HepG2 (cell line): ENCODE measurements around the gene YBX2. TPM values are rescaled to one million over a fixed set of nuclear protein-coding genes. Genes with fewer than 3 reads are reported as not detected.

Experiments
- ELF1 ChIP-seq: sonication (generic); formaldehyde crosslinking; IDR thresholded peaks from 2 replicates; pipeline ENCODE4 v1.4.0; 2020; ENCODE audit warnings: missing genetic modification reagents
- HMG20B ChIP-seq: conservative IDR thresholded peaks from 2 replicates; pipeline ENCODE4 v1.6.1; 2016; ENCODE audit warnings: missing genetic modification reagents, missing compliant biosample characterization
- NONO ChIP-seq, 2 experiments: fragments of 450-650 bp in 1 of 2; sonication (generic) in 1 of 2; formaldehyde crosslinking in 1 of 2; IDR thresholded peaks in 1 of 2; conservative IDR thresholded peaks in 1 of 2; 2 replicates each; pipeline versions ENCODE4 v1.6.1 to v1.8.0; 2017 to 2022; ENCODE audit warnings: mild to moderate bottlenecking in 1 of 2, missing genetic modification reagents in 1 of 2, moderate library complexity in 1 of 2
- PITX1 ChIP-seq: sonication (generic); formaldehyde crosslinking; IDR thresholded peaks from 2 replicates; pipeline ENCODE4 v1.5.1; 2020; ENCODE audit warnings: mild to moderate bottlenecking, missing genetic modification reagents
- ZFP90 ChIP-seq: sonication (generic); formaldehyde crosslinking; IDR thresholded peaks from 2 replicates; pipeline ENCODE4 v1.8.0; 2022; ENCODE audit warnings: missing genetic modification reagents, mild to moderate bottlenecking, inconsistent platforms, borderline replicate concordance
- ZNF329 ChIP-seq: sonication (generic); formaldehyde crosslinking; IDR thresholded peaks from 2 replicates; pipeline ENCODE4 v1.9.0; 2021; ENCODE audit warnings: low read depth, mild to moderate bottlenecking, missing genetic modification reagents
- polyA plus RNA-seq, 8 experiments: library from polyadenylated mRNA; depleted of rRNA in 3 of 8; stranded (reverse) in 7 of 8; unstranded in 1 of 8; fragments of >200 nt; fragmentation: Illumina TruSeq in 4 of 8; extraction: Trizol in 4 of 8; gene quantifications; 2 replicates each; pipeline versions ENCODE4 v1.2.1 to v1.2.3, GENCODE V29; 2011 to 2016; ENCODE audit warnings: low read depth in 4 of 8, missing spikeins in 1 of 8, mixed read lengths in 1 of 8; ENCODE audit not compliant: insufficient read depth in 1 of 8
- total RNA-seq, 5 experiments: library from RNA; depleted of rRNA; stranded (reverse); fragments of >200 nt; fragmentation: Illumina TruSeq; extraction: Trizol; gene quantifications; 2 replicates each; pipeline ENCODE4 v1.2.3, GENCODE V29; 2016; ENCODE audit warnings: low read depth in 1 of 5
- TF ChIP-seq, protein P1 (sequence below), 2 experiments: fragments of 450-650 bp in 1 of 2; sonication (generic) in 1 of 2; formaldehyde crosslinking in 1 of 2; IDR thresholded peaks; 2 replicates each; pipeline versions ENCODE4 v1.6.1 to v1.8.0; 2016 to 2022; ENCODE audit warnings: antibody characterized with exemption in 1 of 2, mild to moderate bottlenecking in 1 of 2, missing genetic modification reagents in 1 of 2
- TF ChIP-seq, protein P2 (sequence below): sonication (generic); formaldehyde crosslinking; IDR thresholded peaks from 2 replicates; pipeline ENCODE4 v1.4.0; 2020; ENCODE audit warnings: missing genetic modification reagents
- TF ChIP-seq, protein P3 (sequence below): IDR thresholded peaks from 2 replicates; pipeline ENCODE4 v1.6.1; 2016; ENCODE audit warnings: mild to moderate bottlenecking
- TF ChIP-seq, protein P4 (sequence below): sonication (generic); formaldehyde crosslinking; IDR thresholded peaks from 2 replicates; pipeline ENCODE4 v1.8.0; 2022; ENCODE audit warnings: mild to moderate bottlenecking, missing genetic modification reagents; ENCODE audit not compliant: insufficient replicate concordance
- TF ChIP-seq, protein P5 (sequence below): IDR thresholded peaks from 2 replicates; pipeline ENCODE4 v1.6.1; 2016; ENCODE audit warnings: missing genetic modification reagents, missing compliant biosample characterization

Gene YBX2
- total and polyA plus RNA-seq, 2 of the 13 experiments (the other 11 are each of a cell fraction or from before 2014, with no cell fraction given) = 0.12 to 0.22 TPM

DNA sequence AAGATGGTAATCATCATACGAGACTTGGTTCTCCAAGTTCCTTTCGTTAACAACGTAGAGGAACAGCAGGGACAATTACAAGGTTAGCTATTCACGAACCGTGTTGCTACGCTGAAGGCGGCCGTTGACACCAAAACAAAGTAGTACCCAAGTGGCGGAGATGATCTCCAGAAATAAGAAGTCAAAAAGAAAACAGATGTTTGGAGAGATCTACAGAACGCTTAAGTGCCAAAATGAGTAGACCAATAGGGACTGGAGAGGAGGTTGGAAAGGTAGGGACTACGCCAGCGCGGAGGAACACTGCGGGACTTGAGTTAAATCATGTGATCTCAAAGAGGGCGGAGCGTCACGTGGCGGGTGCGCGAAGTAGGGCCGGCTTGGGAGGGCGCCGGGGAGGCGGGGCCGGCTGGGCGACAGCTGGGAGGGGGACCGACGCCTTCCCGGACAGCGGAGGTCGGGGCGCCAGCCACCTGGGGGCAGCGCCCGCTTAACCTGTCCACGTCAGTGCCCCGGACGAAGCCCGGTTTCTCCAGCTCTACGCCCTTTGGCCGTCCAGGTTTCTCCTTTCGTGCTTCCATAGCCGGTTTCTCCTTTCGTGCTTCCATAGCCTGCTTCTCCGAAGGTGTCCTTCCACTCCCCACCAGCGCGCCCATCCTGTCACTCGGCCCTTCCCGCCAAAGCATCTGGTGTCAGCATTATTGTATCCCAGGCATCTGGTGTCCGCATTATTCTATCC, 51.6 kb downstream of the YBX2 start (continued):
- TF ChIP-seq, protein P1, sequence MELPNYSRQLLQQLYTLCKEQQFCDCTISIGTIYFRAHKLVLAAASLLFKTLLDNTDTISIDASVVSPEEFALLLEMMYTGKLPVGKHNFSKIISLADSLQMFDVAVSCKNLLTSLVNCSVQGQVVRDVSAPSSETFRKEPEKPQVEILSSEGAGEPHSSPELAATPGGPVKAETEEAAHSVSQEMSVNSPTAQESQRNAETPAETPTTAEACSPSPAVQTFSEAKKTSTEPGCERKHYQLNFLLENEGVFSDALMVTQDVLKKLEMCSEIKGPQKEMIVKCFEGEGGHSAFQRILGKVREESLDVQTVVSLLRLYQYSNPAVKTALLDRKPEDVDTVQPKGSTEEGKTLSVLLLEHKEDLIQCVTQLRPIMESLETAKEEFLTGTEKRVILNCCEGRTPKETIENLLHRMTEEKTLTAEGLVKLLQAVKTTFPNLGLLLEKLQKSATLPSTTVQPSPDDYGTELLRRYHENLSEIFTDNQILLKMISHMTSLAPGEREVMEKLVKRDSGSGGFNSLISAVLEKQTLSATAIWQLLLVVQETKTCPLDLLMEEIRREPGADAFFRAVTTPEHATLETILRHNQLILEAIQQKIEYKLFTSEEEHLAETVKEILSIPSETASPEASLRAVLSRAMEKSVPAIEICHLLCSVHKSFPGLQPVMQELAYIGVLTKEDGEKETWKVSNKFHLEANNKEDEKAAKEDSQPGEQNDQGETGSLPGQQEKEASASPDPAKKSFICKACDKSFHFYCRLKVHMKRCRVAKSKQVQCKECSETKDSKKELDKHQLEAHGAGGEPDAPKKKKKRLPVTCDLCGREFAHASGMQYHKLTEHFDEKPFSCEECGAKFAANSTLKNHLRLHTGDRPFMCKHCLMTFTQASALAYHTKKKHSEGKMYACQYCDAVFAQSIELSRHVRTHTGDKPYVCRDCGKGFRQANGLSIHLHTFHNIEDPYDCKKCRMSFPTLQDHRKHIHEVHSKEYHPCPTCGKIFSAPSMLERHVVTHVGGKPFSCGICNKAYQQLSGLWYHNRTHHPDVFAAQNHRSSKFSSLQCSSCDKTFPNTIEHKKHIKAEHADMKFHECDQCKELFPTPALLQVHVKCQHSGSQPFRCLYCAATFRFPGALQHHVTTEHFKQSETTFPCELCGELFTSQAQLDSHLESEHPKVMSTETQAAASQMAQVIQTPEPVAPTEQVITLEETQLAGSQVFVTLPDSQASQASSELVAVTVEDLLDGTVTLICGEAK (IDR thresholded peaks at IDR 0.05) = no peak
- TF ChIP-seq, protein P1 (CRISPR knock-in tag; IDR thresholded peaks at IDR 0.05) = 0 out of 2 replicates have a peak, but pooled peaks have one; percentile 56
- TF ChIP-seq NONO (IDR thresholded peaks at IDR 0.05) (no peak), NONO (CRISPR knock-in tag; conservative IDR thresholded peaks at IDR 0.05) (peak; percentile 69; the same call in 1 of the 2 replicates), PITX1 (CRISPR knock-in tag) (no peak), ZFP90 (CRISPR knock-in tag) (0 out of 2 replicates have a peak, but pooled peaks have one; percentile 27), HMG20B (CRISPR knock-in tag) (no peak; the same call in 1 of the 2 replicates), ELF1 (peak; percentile 53; the same call in 1 of the 2 replicates), ZNF329 (CRISPR knock-in tag) (0 out of 2 replicates have a peak, but pooled peaks have one; percentile 43)
- TF ChIP-seq, protein P2, sequence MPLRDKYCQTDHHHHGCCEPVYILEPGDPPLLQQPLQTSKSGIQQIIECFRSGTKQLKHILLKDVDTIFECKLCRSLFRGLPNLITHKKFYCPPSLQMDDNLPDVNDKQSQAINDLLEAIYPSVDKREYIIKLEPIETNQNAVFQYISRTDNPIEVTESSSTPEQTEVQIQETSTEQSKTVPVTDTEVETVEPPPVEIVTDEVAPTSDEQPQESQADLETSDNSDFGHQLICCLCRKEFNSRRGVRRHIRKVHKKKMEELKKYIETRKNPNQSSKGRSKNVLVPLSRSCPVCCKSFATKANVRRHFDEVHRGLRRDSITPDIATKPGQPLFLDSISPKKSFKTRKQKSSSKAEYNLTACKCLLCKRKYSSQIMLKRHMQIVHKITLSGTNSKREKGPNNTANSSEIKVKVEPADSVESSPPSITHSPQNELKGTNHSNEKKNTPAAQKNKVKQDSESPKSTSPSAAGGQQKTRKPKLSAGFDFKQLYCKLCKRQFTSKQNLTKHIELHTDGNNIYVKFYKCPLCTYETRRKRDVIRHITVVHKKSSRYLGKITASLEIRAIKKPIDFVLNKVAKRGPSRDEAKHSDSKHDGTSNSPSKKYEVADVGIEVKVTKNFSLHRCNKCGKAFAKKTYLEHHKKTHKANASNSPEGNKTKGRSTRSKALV (CRISPR knock-in tag) = no peak
- TF ChIP-seq, protein P3, sequence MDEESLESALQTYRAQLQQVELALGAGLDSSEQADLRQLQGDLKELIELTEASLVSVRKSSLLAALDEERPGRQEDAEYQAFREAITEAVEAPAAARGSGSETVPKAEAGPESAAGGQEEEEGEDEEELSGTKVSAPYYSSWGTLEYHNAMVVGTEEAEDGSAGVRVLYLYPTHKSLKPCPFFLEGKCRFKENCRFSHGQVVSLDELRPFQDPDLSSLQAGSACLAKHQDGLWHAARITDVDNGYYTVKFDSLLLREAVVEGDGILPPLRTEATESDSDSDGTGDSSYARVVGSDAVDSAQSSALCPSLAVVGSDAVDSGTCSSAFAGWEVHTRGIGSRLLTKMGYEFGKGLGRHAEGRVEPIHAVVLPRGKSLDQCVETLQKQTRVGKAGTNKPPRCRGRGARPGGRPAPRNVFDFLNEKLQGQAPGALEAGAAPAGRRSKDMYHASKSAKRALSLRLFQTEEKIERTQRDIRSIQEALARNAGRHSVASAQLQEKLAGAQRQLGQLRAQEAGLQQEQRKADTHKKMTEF (CRISPR knock-in tag) = peak; percentile 84
- TF ChIP-seq, protein P4, sequence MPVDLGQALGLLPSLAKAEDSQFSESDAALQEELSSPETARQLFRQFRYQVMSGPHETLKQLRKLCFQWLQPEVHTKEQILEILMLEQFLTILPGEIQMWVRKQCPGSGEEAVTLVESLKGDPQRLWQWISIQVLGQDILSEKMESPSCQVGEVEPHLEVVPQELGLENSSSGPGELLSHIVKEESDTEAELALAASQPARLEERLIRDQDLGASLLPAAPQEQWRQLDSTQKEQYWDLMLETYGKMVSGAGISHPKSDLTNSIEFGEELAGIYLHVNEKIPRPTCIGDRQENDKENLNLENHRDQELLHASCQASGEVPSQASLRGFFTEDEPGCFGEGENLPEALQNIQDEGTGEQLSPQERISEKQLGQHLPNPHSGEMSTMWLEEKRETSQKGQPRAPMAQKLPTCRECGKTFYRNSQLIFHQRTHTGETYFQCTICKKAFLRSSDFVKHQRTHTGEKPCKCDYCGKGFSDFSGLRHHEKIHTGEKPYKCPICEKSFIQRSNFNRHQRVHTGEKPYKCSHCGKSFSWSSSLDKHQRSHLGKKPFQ (CRISPR knock-in tag) = peak; percentile 58
- TF ChIP-seq, protein P5, sequence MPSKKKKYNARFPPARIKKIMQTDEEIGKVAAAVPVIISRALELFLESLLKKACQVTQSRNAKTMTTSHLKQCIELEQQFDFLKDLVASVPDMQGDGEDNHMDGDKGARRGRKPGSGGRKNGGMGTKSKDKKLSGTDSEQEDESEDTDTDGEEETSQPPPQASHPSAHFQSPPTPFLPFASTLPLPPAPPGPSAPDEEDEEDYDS (CRISPR knock-in tag) = peak; percentile 38; the same call in 1 of the 2 replicates
